ENCODE data around the gene OLA1.

DNA sequence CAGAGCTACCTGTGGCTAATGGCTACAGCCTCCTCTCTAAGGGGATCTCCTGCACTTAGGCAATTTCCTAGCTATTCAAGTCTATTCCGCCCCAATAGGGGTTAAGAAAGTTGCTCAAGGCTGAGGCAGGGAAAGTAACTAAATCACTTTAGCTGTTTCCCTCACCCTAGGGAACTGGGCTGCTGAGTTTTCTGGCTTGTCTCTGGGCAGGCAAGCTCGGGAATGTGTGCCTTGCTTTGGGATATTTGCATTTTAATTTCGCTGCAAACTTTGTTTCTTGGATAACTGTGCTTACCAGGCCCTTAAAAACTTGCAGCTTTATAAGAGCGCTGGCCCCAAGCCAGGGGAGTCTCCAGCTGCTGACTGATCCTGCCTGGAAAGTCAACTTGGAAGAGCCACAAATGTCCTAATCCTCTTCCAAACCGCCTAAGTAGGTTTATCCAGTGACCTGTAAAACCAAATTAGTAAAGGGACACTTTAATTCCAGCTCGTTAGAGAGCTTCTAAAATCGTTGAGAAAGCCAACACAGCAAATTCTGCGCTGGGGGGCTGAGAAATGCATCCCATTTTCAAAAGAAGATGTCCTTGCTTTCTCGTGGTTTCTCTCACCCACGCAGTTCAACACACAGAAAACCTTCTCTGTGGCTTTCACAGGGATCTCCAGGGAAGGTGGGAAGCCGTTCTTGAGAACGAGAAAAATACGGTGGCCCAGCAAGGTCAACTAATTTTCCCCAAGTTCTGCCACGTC lies 223.6 kb downstream of the OLA1 start:
- TF ChIP-seq EZH2phosphoT487 (IDR thresholded peaks at IDR 0.05; ENCODE audit: borderline replicate concordance, low read length): no peak
- TF ChIP-seq, protein P1, sequence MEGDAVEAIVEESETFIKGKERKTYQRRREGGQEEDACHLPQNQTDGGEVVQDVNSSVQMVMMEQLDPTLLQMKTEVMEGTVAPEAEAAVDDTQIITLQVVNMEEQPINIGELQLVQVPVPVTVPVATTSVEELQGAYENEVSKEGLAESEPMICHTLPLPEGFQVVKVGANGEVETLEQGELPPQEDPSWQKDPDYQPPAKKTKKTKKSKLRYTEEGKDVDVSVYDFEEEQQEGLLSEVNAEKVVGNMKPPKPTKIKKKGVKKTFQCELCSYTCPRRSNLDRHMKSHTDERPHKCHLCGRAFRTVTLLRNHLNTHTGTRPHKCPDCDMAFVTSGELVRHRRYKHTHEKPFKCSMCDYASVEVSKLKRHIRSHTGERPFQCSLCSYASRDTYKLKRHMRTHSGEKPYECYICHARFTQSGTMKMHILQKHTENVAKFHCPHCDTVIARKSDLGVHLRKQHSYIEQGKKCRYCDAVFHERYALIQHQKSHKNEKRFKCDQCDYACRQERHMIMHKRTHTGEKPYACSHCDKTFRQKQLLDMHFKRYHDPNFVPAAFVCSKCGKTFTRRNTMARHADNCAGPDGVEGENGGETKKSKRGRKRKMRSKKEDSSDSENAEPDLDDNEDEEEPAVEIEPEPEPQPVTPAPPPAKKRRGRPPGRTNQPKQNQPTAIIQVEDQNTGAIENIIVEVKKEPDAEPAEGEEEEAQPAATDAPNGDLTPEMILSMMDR (conservative IDR thresholded peaks at IDR 0.05; ENCODE audit: low read depth, low read length): no peak
- no peak for TF ChIP-seq EZH2 (IDR thresholded peaks at IDR 0.05; ENCODE audit: low read length, unreplicated experiment)

Data from PC-3 (cell line).